HepG2 (cell line): ENCODE measurements around the gene COBL. TPM values are rescaled to one million over a fixed set of nuclear protein-coding genes. Genes with fewer than 3 reads are reported as not detected.

Experiments
- AGO2 ChIP-seq: fragments of 200-400 bp; formaldehyde crosslinking; optimal IDR thresholded peaks from 2 replicates; pipeline ENCODE3; 2017; ENCODE audit warnings: mild to moderate bottlenecking, low read depth, low read length, moderate library complexity
- BRCA1 ChIP-seq: sonication (generic); formaldehyde crosslinking; IDR thresholded peaks from 2 replicates; pipeline ENCODE4 v1.4.0; 2020; ENCODE audit warnings: missing genetic modification reagents
- CEBPZ ChIP-seq: IDR thresholded peaks from 2 replicates; pipeline ENCODE4 v1.6.1; 2012; ENCODE audit warnings: low read length, improper control_type of control experiment
- CREB1 ChIP-seq, 2 experiments: fragments of 450-650 bp in 1 of 2; IDR thresholded peaks; 2 replicates each; pipeline ENCODE4 v1.6.1; 2016 to 2017; ENCODE audit warnings: control low read depth in 1 of 2, mild to moderate bottlenecking in 1 of 2, missing compliant biosample characterization in 1 of 2, missing genetic modification characterization in 1 of 2
- ELF1 ChIP-seq: sonication (generic); formaldehyde crosslinking; IDR thresholded peaks from 2 replicates; pipeline ENCODE4 v1.4.0; 2020; ENCODE audit warnings: missing genetic modification reagents
- ELF3 ChIP-seq: IDR thresholded peaks from 2 replicates; pipeline ENCODE4 v1.6.1; 2016; ENCODE audit warnings: missing genetic modification reagents, missing compliant biosample characterization
- FOSL2 ChIP-seq: sonication (generic); formaldehyde crosslinking; IDR thresholded peaks from 2 replicates; pipeline ENCODE4 v1.4.0; 2020; ENCODE audit warnings: missing genetic modification reagents
- FOXK1 ChIP-seq: sonication (generic); formaldehyde crosslinking; IDR thresholded peaks from 2 replicates; pipeline ENCODE4 v1.4.0; 2020; ENCODE audit warnings: low read depth, missing genetic modification reagents, borderline replicate concordance
- FOXP1 ChIP-seq, 2 experiments: fragments of 450-650 bp in 1 of 2; IDR thresholded peaks; 2 replicates each; pipeline ENCODE4 v1.6.1; 2017 to 2018; ENCODE audit warnings: antibody characterized with exemption in 1 of 2
- MIXL1 ChIP-seq: IDR thresholded peaks from 2 replicates; pipeline ENCODE4 v1.6.1; 2016
- SAFB2 ChIP-seq: sonication (generic); formaldehyde crosslinking; IDR thresholded peaks from 2 replicates; pipeline ENCODE4 v1.5.1; 2020; ENCODE audit warnings: missing genetic modification reagents, low read depth, mild to moderate bottlenecking, borderline replicate concordance
- SIX4 ChIP-seq: sonication (generic); formaldehyde crosslinking; IDR thresholded peaks from 2 replicates; pipeline ENCODE4 v1.4.0; 2020; ENCODE audit warnings: missing genetic modification reagents
- SOX6 ChIP-seq, 2 experiments: fragments of 450-650 bp in 1 of 2; sonication (generic) in 1 of 2; formaldehyde crosslinking in 1 of 2; IDR thresholded peaks; 2 replicates each; pipeline versions ENCODE4 v1.4.0 to v1.6.1; 2017 to 2020; ENCODE audit warnings: antibody characterized with exemption in 1 of 2, mild to moderate bottlenecking in 1 of 2, missing genetic modification reagents in 1 of 2
- SRF ChIP-seq: IDR thresholded peaks from 2 replicates; pipeline ENCODE4 v1.6.1; 2011; ENCODE audit warnings: mild to moderate bottlenecking, low read depth, low read length, moderate library complexity
- TBX2 ChIP-seq: sonication (generic); formaldehyde crosslinking; IDR thresholded peaks from 2 replicates; pipeline ENCODE4 v1.5.0; 2020; ENCODE audit warnings: missing genetic modification reagents, mild to moderate bottlenecking, borderline replicate concordance
- THAP11 ChIP-seq: IDR thresholded peaks from 2 replicates; pipeline ENCODE4 v1.6.1; 2016; ENCODE audit warnings: missing biosample characterization, missing genetic modification reagents
- ZMYM4 ChIP-seq: sonication (generic); formaldehyde crosslinking; IDR thresholded peaks from 2 replicates; pipeline ENCODE4 v1.8.1; 2023; ENCODE audit warnings: mild to moderate bottlenecking, missing genetic modification reagents
- ZNF432 ChIP-seq: sonication (generic); formaldehyde crosslinking; IDR thresholded peaks from 2 replicates; pipeline ENCODE4 v1.5.0; 2020; ENCODE audit warnings: missing genetic modification reagents, mild to moderate bottlenecking, borderline replicate concordance
- ZNF549 ChIP-seq: sonication (generic); formaldehyde crosslinking; IDR thresholded peaks from 2 replicates; pipeline ENCODE4 v1.5.0; 2020; ENCODE audit warnings: missing genetic modification reagents
- ZNF691 ChIP-seq: sonication (generic); formaldehyde crosslinking; IDR thresholded peaks from 2 replicates; pipeline ENCODE4 v1.4.0; 2020; ENCODE audit warnings: missing genetic modification reagents, low read depth, mild to moderate bottlenecking, borderline replicate concordance
- ZNF747 ChIP-seq: sonication (generic); formaldehyde crosslinking; IDR thresholded peaks from 2 replicates; pipeline ENCODE4 v1.8.1; 2023; ENCODE audit warnings: missing genetic modification reagents, mild to moderate bottlenecking, borderline replicate concordance
- ZNF770 ChIP-seq: sonication (generic); formaldehyde crosslinking; IDR thresholded peaks from 2 replicates; pipeline ENCODE4 v1.5.0; 2020; ENCODE audit warnings: mild to moderate bottlenecking, missing genetic modification reagents
- polyA plus RNA-seq, 8 experiments: library from polyadenylated mRNA; depleted of rRNA in 3 of 8; stranded (reverse) in 7 of 8; unstranded in 1 of 8; fragments of >200 nt; fragmentation: Illumina TruSeq in 4 of 8; extraction: Trizol in 4 of 8; gene quantifications; 2 replicates each; pipeline versions ENCODE4 v1.2.1 to v1.2.3, GENCODE V29; 2011 to 2016; ENCODE audit warnings: low read depth in 4 of 8, missing spikeins in 1 of 8, mixed read lengths in 1 of 8; ENCODE audit not compliant: insufficient read depth in 1 of 8
- total RNA-seq, 5 experiments: library from RNA; depleted of rRNA; stranded (reverse); fragments of >200 nt; fragmentation: Illumina TruSeq; extraction: Trizol; gene quantifications; 2 replicates each; pipeline ENCODE4 v1.2.3, GENCODE V29; 2016; ENCODE audit warnings: low read depth in 1 of 5

COBL gene
- total and polyA plus RNA-seq, 2 of the 13 experiments (the other 11 are each of a cell fraction or from before 2014, with no cell fraction given), result 3.8 to 4.9 TPM

- TF ChIP-seq ZNF770, result no peak
- TF ChIP-seq SRF, result peak; percentile 86
- TF ChIP-seq SIX4 (CRISPR knock-in tag), result peak; percentile 83
- no peak for TF ChIP-seq ZNF549
- TF ChIP-seq ZNF432 (CRISPR knock-in tag), result no peak
- peak; percentile 25; the same call in 1 of the 2 replicates for TF ChIP-seq TBX2 (CRISPR knock-in tag)
- TF ChIP-seq CEBPZ, result no peak
- no peak for TF ChIP-seq SAFB2
- no peak for TF ChIP-seq SOX6 (IDR thresholded peaks at IDR 0.05)
- TF ChIP-seq SOX6 (CRISPR knock-in tag; IDR thresholded peaks at IDR 0.05), result peak; percentile 27; the same call in 1 of the 2 replicates
- TF ChIP-seq THAP11 (CRISPR knock-in tag), result 0 out of 2 replicates have a peak, but pooled peaks have one; percentile 15
- no peak for TF ChIP-seq ZNF691 (CRISPR knock-in tag)
- 0 out of 2 replicates have a peak, but pooled peaks have one; percentile 16 for TF ChIP-seq ELF3 (CRISPR knock-in tag)
- TF ChIP-seq FOSL2 (CRISPR knock-in tag), result 0 out of 2 replicates have a peak, but pooled peaks have one; percentile 5
- no peak for TF ChIP-seq AGO2
- TF ChIP-seq FOXK1 (CRISPR knock-in tag), result 0 out of 2 replicates have a peak, but pooled peaks have one; percentile 30
- TF ChIP-seq BRCA1, result no peak
- TF ChIP-seq FOXP1 (IDR thresholded peaks at IDR 0.05), result no peak
- TF ChIP-seq FOXP1 (CRISPR knock-in tag; IDR thresholded peaks at IDR 0.05), result 0 out of 2 replicates have a peak, but pooled peaks have one; percentile 9
- no peak for TF ChIP-seq ZNF747 (CRISPR knock-in tag)
- TF ChIP-seq MIXL1 (CRISPR knock-in tag), result no peak
- no peak for TF ChIP-seq CREB1 (IDR thresholded peaks at IDR 0.05)
- TF ChIP-seq CREB1 (CRISPR knock-in tag; IDR thresholded peaks at IDR 0.05), result 0 out of 2 replicates have a peak, but pooled peaks have one; percentile 32
- peak; percentile 30; the same call in 1 of the 2 replicates for TF ChIP-seq ELF1 (CRISPR knock-in tag)
- 0 out of 2 replicates have a peak, but pooled peaks have one; percentile 34 for TF ChIP-seq ZMYM4 (CRISPR knock-in tag)
These were observed 33.4 kb upstream of the COBL start (continued) for GRCh38 chr7:51349820-51350545.
